Esophagus squamous epithelium (tissue), 4 donors: ENCODE results near the gene TPK1.

Experiments
- CTCF ChIP-seq, 6 experiments: fragments of 450-650 bp in 4 of 6; fragments of 200-600 bp in 2 of 6; sonication (generic) in 2 of 6; IDR thresholded peaks; one replicate each; pipeline ENCODE4 v1.5.1; 2016 to 2019; ENCODE audit warnings: antibody characterized with exemption in 6 of 6, mild to moderate bottlenecking in 4 of 6, moderate library complexity in 4 of 6
- POLR2A ChIP-seq, 4 donors: fragments of 450-650 bp; IDR thresholded peaks; one replicate each; pipeline ENCODE4 v1.6.1; 2017; ENCODE audit warnings: antibody characterized with exemption in 4 of 4, mild to moderate bottlenecking in 4 of 4, moderate library complexity in 3 of 4

GRCh38 chr7:144824360-144824759 is 11.5 kb downstream of the TPK1 start:
- TF ChIP-seq CTCF (IDR thresholded peaks at IDR 0.05) = no peak
- no peak for TF ChIP-seq POLR2A (IDR thresholded peaks at IDR 0.05)
